ENCODE data around the gene PTMA.

DNA sequence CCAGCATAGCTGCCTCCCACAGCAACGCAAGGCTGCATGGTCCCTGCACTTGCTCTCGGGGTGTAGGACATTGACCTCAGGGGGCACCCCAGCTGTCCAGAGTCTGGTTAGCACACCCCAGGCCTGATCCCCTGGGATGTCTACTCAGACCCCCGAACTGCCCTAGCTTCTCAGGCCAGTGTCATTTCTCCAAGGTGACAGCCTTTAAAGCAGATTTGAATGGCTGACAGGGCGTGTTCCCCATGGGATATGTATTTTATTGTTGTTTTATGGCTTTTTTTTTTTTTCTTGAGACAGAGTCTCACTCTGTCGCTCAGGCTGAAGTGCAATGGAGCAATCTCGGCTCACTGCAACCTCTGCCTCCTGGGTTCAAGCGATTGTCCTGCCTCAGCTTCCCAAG lies 40.8 kb upstream of the PTMA start:
- TF ChIP-seq POLR2A (IDR thresholded peaks at IDR 0.05) = no peak
- TF ChIP-seq CTCF (IDR thresholded peaks at IDR 0.05) = no peak

Measured in thyroid gland (tissue), 4 donors.